GM12891 (cell line): ENCODE data around the gene SEMA4F.

Experiments used
- PAX5 ChIP-seq: IDR thresholded peaks from 2 replicates; pipeline ENCODE4 v1.6.1; 2011; ENCODE audit warnings: low read length, moderate library complexity, mild to moderate bottlenecking; ENCODE audit not compliant: insufficient read depth, severe bottlenecking
- POLR2A ChIP-seq: IDR thresholded peaks from 2 replicates; pipeline ENCODE4 v1.6.1; 2011; ENCODE audit warnings: low read depth, low read length, control low read depth
- POLR2AphosphoS5 ChIP-seq: IDR thresholded peaks from 2 replicates; pipeline ENCODE4 v1.6.1; 2011; ENCODE audit warnings: low read depth, low read length, control low read depth
- TAF1 ChIP-seq: IDR thresholded peaks from 2 replicates; pipeline ENCODE4 v1.6.1; 2011; ENCODE audit warnings: low read depth, low read length, control low read depth

- TF ChIP-seq POLR2A (no peak), POLR2AphosphoS5 (no peak), TAF1 (no peak), PAX5 (no peak)
Observed at GRCh38 chr2:74708296-74708695, 54.2 kb downstream of the SEMA4F start.
